Stimulated activated CD4-positive, alpha-beta T cell treated with anti-CD3 and anti-CD28 coated beads, Interleukin-1b, Interleukin-23, amount 100 ng/mL, for 4 hours (primary cell): ENCODE data around the gene RGL1.

ENCODE experiments used
- DNase-seq, 2 donors: peaks; one replicate each; pipeline ENCODE4 v3.0.0-alpha.2; 2020; ENCODE audit warnings: low read depth in 2 of 2

Gene RGL1

GRCh38 chr1:183954496-183954895 lies 149.6 kb downstream of the RGL1 start:
- no peak for DNase-seq

GRCh38 chr1:183956559-183957188 lies 151.8 kb downstream of the RGL1 start:
- DNase-seq, result peak in 1 of 2 donors; percentile 37

- no peak for DNase-seq
These were observed 152.4 kb downstream of the RGL1 start for GRCh38 chr1:183957216-183957830.

GRCh38 chr1:183958958-183959357 lies 154.0 kb downstream of the RGL1 start:
- no peak for DNase-seq

GRCh38 chr1:183961132-183961531 lies 156.2 kb downstream of the RGL1 start:
- no peak for DNase-seq

GRCh38 chr1:183962903-183963302 lies 158.0 kb downstream of the RGL1 start:
- DNase-seq, result no peak

GRCh38 chr1:183965726-183966125 lies 160.8 kb downstream of the RGL1 start:
- DNase-seq, result no peak

GRCh38 chr1:183966487-183966886 lies 161.6 kb downstream of the RGL1 start:
- no peak for DNase-seq

GRCh38 chr1:183967914-183968313 lies 163.0 kb downstream of the RGL1 start:
- DNase-seq, result no peak

- no peak for DNase-seq
These were observed 163.5 kb downstream of the RGL1 start for GRCh38 chr1:183968386-183968785.

GRCh38 chr1:183970516-183971300 lies 165.8 kb downstream of the RGL1 start:
- no peak for DNase-seq

GRCh38 chr1:183975651-183976050 lies 170.7 kb downstream of the RGL1 start:
- no peak for DNase-seq

- DNase-seq, result no peak
These were observed 172.8 kb downstream of the RGL1 start for GRCh38 chr1:183977717-183978116.
